GM12878 (cell line): ENCODE results near the gene RBL2. TPM values are rescaled to one million over a fixed set of nuclear protein-coding genes. Genes with fewer than 3 reads are reported as not detected.

ENCODE experiments used
- ATAC-seq: fragments of 200-7000 bp; cut with Tn5 transposase; 3 replicates; pipeline ENCODE4 v1.9.1; 2020; ENCODE audit warnings: mild to moderate bottlenecking, moderate library complexity
- BruUV-seq: library from RNA; stranded (reverse); fragments of 400-500 nt; replicated peaks from 2 replicates; lab custom pipeline; 2021; lab: Mats Ljungman, UMichigan
- CTCF ChIA-PET: fragments of 300-600 bp; sonication (Branson Sonifier 250); formaldehyde crosslinking; extraction: SDS; loops from one replicate; lab custom pipeline; 2021; ENCODE audit warnings: inconsistent platforms; lab: Yijun Ruan, JAX
- POLR2A ChIA-PET: fragments of 350-600 bp; formaldehyde crosslinking; extraction: SDS; loops from one replicate; lab custom pipeline; 2021; ENCODE audit warnings: inconsistent platforms; lab: Charles Lee
- RAD21 ChIA-PET: fragments of 300-600 bp; sonication (Branson Sonifier 250); formaldehyde crosslinking; loops from one replicate; lab custom pipeline; 2023; ENCODE audit warnings: antibody characterized with exemption; ENCODE audit not compliant: unreplicated experiment; lab: Charles Lee
- SMC1A ChIA-PET: fragments of 300-600 bp; sonication (Branson Sonifier 250); formaldehyde crosslinking; loops from one replicate; lab custom pipeline; 2023; ENCODE audit not compliant: unreplicated experiment, uncharacterized antibody; lab: Charles Lee
- DNase-seq: peaks from one replicate; pipeline ENCODE4 v3.0.0-alpha.2; 2011; ENCODE audit warnings: low read depth, low spot score
- FAIRE-seq: peaks from 3 replicates; lab custom pipeline; 2011; peaks lifted over from hg19 to GRCh38; lab: Jason Lieb, UNC
- H2AFZ ChIP-seq: 2 replicates; pipeline ENCODE4 v1.6.0; 2011; ENCODE audit warnings: low read depth, low read length, control low read depth; ENCODE audit not compliant: control insufficient read depth
- H3K27ac ChIP-seq: 2 replicates; pipeline ENCODE4 v1.5.1; 2011; ENCODE audit warnings: control low read depth; ENCODE audit not compliant: control insufficient read depth, insufficient read depth
- H3K27me3 ChIP-seq, 2 experiments: replicated peaks in 1 of 2; 2 replicates each; pipeline versions ENCODE4 v1.6.0 to v1.6.1; 2011; ENCODE audit warnings: low read length in 1 of 2; ENCODE audit not compliant: control insufficient read depth in 2 of 2, insufficient read depth in 2 of 2
- H3K36me3 ChIP-seq, 2 experiments: 2 replicates each; pipeline ENCODE4 v1.5.1; 2011; ENCODE audit warnings: low read length in 1 of 2; ENCODE audit not compliant: control insufficient read depth in 2 of 2, insufficient read depth in 2 of 2
- H3K4me1 ChIP-seq: 2 replicates; pipeline ENCODE4 v1.6.1; 2011; ENCODE audit warnings: mild to moderate bottlenecking, low read length, moderate library complexity, mixed read lengths; ENCODE audit not compliant: control insufficient read depth, insufficient read depth
- H3K4me2 ChIP-seq: 2 replicates; pipeline ENCODE4 v1.6.0; 2011; ENCODE audit warnings: control low read depth; ENCODE audit not compliant: control insufficient read depth, insufficient read depth
- H3K4me3 ChIP-seq: fragments of 200-600 bp; sonication (generic); 2 replicates; pipeline ENCODE4 v1.5.1; 2016
- H3K79me2 ChIP-seq: 2 replicates; pipeline ENCODE4 v1.6.0; 2011; ENCODE audit warnings: low read length; ENCODE audit not compliant: control insufficient read depth, insufficient read depth
- H3K9ac ChIP-seq: 2 replicates; pipeline ENCODE4 v1.8.0; 2011; ENCODE audit warnings: low read length, control low read depth, mixed read lengths; ENCODE audit not compliant: control insufficient read depth, insufficient read depth
- H3K9me3 ChIP-seq: replicated peaks from 3 replicates; pipeline ENCODE4 v1.5.1; 2011; ENCODE audit warnings: mild to moderate bottlenecking, low read length; ENCODE audit not compliant: control insufficient read depth, insufficient read depth
- H4K20me1 ChIP-seq: 2 replicates; pipeline ENCODE4 v1.6.0; 2011; ENCODE audit not compliant: control insufficient read depth, insufficient read depth
- ELK1 ChIP-seq: IDR thresholded peaks from 2 replicates; pipeline ENCODE4 v1.6.1; 2012; ENCODE audit warnings: low read depth, low read length, improper control_type of control experiment
- IRF4 ChIP-seq: IDR thresholded peaks from 2 replicates; pipeline ENCODE4 v1.6.1; 2011; ENCODE audit warnings: low read depth, low read length
- MYC ChIP-seq: IDR thresholded peaks from 2 replicates; pipeline ENCODE4 v1.6.1; 2011; ENCODE audit warnings: mild to moderate bottlenecking, low read length, moderate library complexity, inconsistent platforms; ENCODE audit not compliant: insufficient read depth, insufficient replicate concordance, insufficient read length, severe bottlenecking
- USF1 ChIP-seq: IDR thresholded peaks from 2 replicates; pipeline ENCODE4 v1.6.1; 2011; ENCODE audit warnings: borderline replicate concordance, low read depth, mild to moderate bottlenecking, moderate library complexity, mixed read lengths, low read length; ENCODE audit not compliant: insufficient read depth; ENCODE audit errors: extremely low read length
- ZNF217 ChIP-seq: fragments of 450-650 bp; IDR thresholded peaks from 2 replicates; pipeline ENCODE4 v1.6.1; 2017; ENCODE audit warnings: antibody characterized with exemption, mild to moderate bottlenecking
- ZZZ3 ChIP-seq: IDR thresholded peaks from 2 replicates; pipeline ENCODE4 v1.6.1; 2011; ENCODE audit warnings: low read depth; ENCODE audit not compliant: control insufficient read depth, insufficient read length
- WGBS: methylation state at CpG from one replicate; pipeline ENCODE4 v1.1.6; 2016; ENCODE audit warnings: low lambda C conversion rate; ENCODE audit not compliant: insufficient replicate concordance, insufficient coverage; ENCODE audit errors: missing lambda C conversion rate; 5-methylcytosine and 5-hydroxymethylcytosine counted together
- in situ Hi-C: fragments of 300-500 bp; cut with MboI; formaldehyde crosslinking; loops from 9 replicates; pipeline ENCODE4 v1.14.3; 2018; ENCODE audit warnings: mixed read lengths
- intact Hi-C: fragments of 100-400 bp; cut with micrococcal nuclease; formaldehyde crosslinking; loops from one replicate; pipeline ENCODE4 v1.14.2; 2022; ENCODE audit not compliant: unreplicated experiment
- polyA plus RNA-seq, 11 experiments: library from polyadenylated mRNA; depleted of rRNA in 4 of 11; unstranded in 6 of 11; stranded (reverse) in 5 of 11; fragments of >200 nt; fragmentation: Nextera tagmentation in 4 of 11; fragmentation: Illumina TruSeq in 1 of 11; extraction: Ambion mirVana in 4 of 11; extraction: Trizol in 1 of 11; gene quantifications; 1 replicate in 1 of 11; 2 replicates in 10 of 11; pipeline versions ENCODE4 v1.2.1 to v1.2.3, GENCODE V29; 2011 to 2016; ENCODE audit warnings: inconsistent platforms in 2 of 11, missing spikeins in 2 of 11, low read depth in 1 of 11
- total RNA-seq, 4 experiments: library from RNA; depleted of rRNA in 3 of 4; stranded (reverse); fragments of >200 nt in 3 of 4; fragmentation: Illumina TruSeq in 1 of 4; extraction: Trizol in 1 of 4; gene quantifications; 2 replicates each; pipeline versions ENCODE4 v1.2.1 to v1.2.3, GENCODE V29; 2013 to 2021

RBL2 gene
- total and polyA plus RNA-seq, 10 of the 15 experiments (the other 5 are each of a cell fraction or from before 2014, with no cell fraction given) = 10.0 to 107 (median 39.0) TPM

GRCh38 chr16:53494636-53495035 lies 60.4 kb downstream of the RBL2 start:
- no peaks in the 10 kb centered on the region for H3K4me1 ChIP-seq
- FAIRE-seq = no peak
- 95% methylated on average over 6 of the region's 6 CpGs for WGBS

More at GRCh38 chr16:53494636-53495035, 60.4 kb downstream of the RBL2 start:
- ChIA-PET POLR2A (no interaction called here), CTCF (interaction anchor here (1.1 kb wide), 1 partner anchor 45 kb away, joined by 4 read pairs; no protein-coding TSS in a partner anchor), SMC1A (interaction anchor here (0.5 kb wide), 1 partner anchor 399 kb away, joined by 3 read pairs; no protein-coding TSS in a partner anchor), RAD21 (no interaction called here)
- Histone ChIP-seq H3K4me2 (no peak overlapping the region), H4K20me1 (no peaks in the 10 kb centered on the region), H3K9me3 (no peaks in the 10 kb centered on the region), H3K27ac (no peak overlapping the region), H2AFZ (no peak overlapping the region), H3K4me3 (no peak overlapping the region), H3K9ac (no peak overlapping the region), H3K36me3 (peaks cover 2 to 24% of the 10 kb centered on the region in 2 experiments), H3K27me3 (no peaks in the 10 kb centered on the region), H3K79me2 (no peaks in the 10 kb centered on the region)
- in situ Hi-C loops (no loop called here), intact Hi-C loops (no loop called here)
- no TSS peak for BruUV-seq
- no peak for ATAC-seq
- DNase-seq = no peak
- TF ChIP-seq MYC = no peak
- TF ChIP-seq ELK1 = no peak
- TF ChIP-seq IRF4 = no peak
- TF ChIP-seq ZZZ3 = no peak
- no peak for TF ChIP-seq ZNF217
- no peak for TF ChIP-seq USF1
